HG02970 (cell line): ENCODE results near the gene RRAGB.
"Not testable (repeated sequence)": the region's sequence is repeated elsewhere in the genome, so short reads cannot be mapped to it uniquely, and the experiment has no call there.

Source experiments
- ATAC-seq: cut with Tn5 transposase; IDR thresholded peaks from one replicate; pipeline ENCODE4 v1.9.1; 2021; ENCODE audit warnings: mild to moderate bottlenecking, moderate library complexity, moderate number of reproducible peaks; ENCODE audit not compliant: unreplicated experiment, low FRiP score

RRAGB gene, protein sequence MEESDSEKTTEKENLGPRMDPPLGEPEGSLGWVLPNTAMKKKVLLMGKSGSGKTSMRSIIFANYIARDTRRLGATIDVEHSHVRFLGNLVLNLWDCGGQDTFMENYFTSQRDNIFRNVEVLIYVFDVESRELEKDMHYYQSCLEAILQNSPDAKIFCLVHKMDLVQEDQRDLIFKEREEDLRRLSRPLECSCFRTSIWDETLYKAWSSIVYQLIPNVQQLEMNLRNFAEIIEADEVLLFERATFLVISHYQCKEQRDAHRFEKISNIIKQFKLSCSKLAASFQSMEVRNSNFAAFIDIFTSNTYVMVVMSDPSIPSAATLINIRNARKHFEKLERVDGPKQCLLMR

DNA sequence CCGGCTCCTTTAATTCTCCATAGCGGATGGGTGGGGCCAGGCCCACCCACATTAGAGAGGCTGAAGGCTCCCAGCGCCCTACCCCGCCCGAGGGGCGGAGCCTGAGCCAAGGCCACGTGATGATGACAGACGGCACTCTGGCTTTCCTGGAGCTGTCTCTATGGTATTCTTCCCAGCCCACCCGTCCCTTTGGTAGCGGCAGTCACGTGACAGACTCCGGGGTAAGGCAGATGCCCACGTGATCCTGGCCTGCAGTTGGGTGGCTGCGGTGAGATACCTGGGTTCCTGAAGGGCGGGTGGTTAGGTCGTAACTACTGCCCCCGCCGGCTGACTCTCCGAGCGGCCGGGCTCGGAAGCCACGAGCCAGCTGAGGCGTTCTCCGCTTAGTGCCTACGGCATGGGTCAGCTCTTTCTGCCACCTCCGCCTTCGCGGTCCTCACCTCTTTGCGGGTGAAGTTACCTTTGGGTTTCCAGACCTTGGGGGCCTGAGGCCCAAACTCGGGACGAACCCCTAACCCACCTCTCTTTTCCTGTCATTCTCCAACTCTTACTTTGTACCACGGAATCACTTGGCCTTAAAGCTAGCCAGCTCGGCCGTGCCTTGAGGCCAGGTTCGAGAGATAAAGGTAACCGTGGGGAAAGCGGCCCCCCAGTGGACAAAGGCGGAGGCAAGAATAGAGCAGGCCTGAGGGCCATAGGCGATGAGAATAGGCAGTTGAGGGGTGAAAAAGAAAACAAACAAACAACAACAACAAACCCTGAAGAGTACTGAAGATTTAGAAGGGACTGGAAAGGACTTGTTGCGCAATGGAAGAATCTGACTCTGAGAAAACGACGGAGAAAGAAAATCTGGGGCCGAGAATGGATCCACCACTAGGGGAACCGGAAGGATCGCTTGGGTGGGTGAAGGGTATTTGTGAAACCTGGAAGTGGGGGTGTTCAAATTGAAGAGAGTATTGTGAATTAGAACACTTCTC lies at the start of gene RRAGB:
TSS of gene RRAGB (plus strand) at position 229 of the 977 bp plus-strand sequence. CDS start at position 808, 579 bp downstream.
- ATAC-seq: peak; percentile 96

DNA sequence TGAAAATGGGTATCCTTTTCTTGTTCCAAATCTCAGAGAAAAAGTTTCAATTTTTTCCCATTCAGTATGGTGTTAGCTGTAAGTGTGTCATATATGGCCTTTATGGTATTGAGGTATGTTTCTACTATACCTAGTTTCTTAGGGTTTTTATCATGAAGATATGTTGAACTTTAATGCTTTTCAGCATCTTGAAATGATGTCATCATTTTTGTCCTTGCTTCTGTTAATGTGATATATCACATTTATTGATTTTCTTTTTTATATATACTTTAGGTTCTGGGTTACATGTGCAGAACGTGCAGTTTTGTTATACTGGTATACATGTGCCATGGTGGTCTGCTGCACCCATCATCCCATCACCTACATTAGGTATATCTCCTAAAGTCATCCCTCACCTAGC lies 49.5 kb upstream of the RRAGB start:
- no peak for ATAC-seq

DNA sequence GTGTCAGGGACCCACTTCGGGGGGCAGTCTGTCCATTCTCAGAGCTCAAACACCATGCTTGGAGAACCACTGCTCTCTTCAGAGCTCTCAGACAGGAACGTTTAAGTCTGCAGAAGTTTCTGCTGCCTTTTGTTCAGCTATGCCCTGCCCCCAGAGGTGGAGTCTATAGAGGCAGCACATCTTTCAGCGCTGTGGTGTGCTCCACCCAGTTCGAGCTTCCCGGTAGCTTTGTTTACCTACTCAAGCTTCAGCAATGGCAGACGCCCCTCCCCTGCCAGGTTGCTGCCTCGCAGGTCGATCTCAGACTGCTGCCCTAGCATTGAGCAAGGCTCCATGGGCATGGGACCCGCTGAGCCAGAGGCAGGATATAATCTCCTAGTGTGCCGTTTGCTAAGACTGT lies 29.0 kb upstream of the RRAGB start:
- not testable (repeated sequence) for ATAC-seq

DNA sequence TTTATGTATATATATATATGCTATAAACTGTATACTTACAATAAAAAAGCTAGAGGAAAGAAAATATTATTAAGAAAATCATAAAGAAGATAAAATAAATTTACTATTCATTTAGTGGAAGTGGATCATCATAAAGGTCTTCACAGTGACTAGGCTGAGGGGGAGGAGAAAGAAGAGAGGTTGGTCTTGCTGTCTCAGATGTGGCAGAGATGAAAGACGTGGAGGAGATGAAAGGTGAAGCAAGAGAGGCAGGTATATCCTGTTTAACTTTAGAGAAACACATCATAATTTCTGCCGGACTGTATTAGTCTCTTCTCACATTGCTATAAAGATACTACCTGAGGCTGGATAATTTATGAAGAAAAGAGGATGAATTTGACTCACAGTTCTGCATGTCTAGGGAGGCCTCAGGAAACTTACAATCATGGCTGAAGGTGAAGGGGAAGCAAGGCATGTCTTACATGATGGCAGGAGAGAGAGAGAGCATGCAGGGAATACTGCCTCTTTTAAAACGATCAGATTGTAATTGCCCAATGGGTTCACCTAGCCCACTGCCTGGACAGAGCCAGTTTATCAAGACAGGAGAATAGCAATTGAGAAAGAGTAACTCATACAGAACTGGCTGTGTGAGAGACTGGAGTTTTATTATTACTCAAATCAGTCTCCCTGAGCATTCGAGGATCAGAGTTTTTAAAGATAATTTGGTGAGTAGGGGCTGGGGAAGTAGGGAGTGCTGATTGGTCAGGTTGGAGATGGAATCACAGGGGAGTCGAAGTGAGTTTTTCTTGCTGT lies 22.1 kb upstream of the RRAGB start:
- no peak for ATAC-seq

DNA sequence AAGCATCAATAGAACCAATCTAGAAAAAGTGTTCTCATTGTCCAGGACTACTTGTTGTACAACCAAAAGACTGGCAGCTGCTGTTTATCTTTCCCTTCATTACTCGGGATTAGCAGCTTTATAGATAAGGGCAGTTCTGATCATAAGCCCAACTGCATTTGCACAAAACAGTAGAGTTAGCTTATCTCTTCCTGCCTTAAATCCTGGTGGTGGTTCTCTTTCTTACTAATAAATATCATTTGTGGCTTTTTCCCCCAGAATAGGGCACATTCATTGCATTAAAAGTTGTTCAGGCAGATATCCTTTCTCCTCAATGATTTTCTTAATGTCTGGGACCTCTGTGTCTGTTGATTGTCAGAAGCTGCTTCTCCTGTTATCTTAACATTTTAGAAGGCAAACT lies 20.2 kb upstream of the RRAGB start:
- no peak for ATAC-seq

DNA sequence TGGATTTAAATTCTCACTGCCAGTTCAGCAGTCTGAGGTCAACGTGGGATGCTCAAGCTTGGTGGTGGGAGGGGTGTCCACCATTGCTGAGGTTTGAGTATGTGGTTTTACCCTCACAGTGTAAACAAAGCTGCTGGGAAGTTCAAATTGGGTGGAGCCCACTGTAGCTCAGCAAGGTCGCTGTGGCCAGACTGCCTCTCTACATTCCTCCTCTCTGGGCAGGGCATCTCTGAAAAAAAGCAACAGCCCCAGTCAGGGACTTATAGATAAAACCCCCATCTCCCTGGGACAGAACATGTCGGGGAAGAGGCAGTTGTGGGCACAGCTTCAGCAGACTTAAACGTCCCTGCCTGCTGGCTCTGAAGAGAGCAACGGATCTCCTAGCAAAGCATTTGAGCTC lies 14.9 kb upstream of the RRAGB start:
- ATAC-seq: no peak

DNA sequence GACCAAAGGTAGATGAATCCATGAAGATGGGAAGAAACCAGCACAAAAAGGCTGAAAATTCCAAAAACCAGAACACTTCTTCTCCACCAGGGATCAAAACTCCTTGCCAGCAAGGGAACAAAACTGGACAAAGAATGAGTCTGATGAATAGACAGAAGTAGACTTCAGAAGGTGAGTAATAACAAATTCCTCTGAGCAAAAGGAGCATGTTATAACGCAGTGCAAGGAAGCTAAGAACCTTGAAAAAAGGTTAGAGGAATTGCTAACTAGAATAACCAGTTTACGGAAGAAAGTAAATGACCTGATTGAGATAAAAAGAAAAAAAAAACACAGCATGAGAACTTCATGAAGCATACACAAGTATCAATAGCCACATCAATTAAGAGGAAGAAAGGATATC lies 14.1 kb upstream of the RRAGB start:
- ATAC-seq: not testable (repeated sequence)

DNA sequence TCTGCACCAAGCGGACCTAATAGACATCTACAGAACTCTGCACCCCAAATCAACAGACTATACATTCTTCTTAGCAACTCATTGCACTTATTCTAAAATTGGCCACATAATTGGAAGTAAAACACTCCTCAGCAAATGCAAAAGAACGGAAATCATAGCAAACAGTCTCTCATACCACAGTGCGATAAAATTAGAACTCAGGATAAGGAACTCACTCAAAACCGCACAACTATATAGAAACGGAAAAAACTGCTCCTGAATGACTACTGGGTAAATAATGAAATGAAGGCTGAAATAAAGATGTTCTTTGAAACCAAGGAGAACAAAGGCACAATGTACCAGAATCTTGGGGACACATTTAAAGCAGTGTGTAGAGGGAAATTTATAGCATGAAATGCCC lies 12.5 kb upstream of the RRAGB start:
- not testable (repeated sequence) for ATAC-seq

DNA sequence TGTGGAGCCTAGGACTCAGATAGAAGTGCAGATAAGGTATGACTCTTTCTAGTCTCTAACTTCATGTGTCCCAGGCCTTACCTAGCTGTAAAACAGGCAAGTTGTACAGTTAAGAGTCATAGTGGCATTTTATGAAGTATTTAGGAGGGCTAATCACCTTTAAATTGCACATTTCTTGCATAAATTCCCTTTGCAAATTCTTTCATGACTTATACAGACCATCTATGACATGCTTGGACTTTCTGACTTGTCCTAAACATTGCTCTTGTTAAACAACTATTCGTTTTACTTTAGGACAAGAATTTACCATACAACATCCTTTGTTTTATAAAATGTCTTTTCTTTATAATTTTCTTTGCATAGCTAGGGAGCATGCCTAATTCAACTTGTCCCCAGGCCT lies 7.8 kb upstream of the RRAGB start:
- ATAC-seq: no peak

DNA sequence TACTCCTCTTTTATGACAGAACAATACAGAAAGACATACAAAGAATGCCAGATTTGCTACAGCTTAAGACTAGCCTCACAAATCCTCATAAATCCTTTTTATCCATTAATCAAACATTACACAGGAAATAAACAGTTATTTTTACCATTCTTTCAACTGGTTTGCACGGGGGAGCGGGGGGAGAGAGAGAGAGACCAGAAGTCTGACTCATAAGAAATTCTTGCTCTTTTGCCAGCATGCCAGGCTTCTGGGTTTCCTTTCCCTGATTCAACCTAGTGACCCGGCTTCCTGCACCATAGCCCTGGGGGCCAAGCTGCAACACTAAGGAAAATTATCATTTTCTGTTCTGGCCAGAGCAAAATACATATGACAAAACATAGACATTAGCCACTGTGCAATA lies 6.8 kb upstream of the RRAGB start:
- no peak for ATAC-seq

DNA sequence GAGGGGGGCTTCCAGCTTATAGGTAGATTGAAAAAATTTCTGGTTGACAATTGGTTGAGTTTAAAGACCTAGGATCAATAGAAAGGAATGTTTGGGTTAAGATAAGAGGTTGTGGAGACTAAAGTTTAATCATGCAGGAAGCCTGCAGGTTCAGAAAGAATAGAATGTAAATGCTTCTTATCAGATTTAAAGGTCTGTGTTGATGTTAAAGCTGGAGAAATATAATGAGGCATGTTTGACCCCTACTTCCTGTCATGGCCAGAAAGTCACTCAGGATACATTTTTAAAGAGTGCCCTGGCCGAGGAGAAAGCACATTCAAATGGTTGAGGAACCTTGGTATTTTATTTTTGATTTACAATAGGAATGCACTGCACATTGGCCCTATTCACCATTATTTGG lies 3.9 kb upstream of the RRAGB start:
- no peak for ATAC-seq

DNA sequence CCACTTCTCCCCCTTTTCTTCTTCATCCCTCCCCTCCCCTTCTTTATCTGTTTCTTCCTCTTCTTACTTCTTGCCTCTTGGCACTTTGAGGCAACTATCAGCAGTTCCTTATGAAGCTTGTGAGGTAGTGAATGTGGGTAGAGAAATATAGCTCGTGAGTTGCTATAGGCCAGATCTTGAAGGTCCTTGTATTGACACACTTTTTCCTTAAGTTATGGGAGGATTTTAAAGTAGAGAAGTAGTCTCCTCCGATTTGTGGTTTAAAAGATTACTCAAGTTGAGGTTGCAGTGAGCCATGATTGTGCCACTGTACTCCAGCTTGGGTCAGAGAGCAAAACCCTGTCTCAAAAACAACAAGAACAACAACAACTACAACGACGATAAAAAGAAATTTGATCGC lies 3.4 kb upstream of the RRAGB start:
- ATAC-seq: no peak

DNA sequence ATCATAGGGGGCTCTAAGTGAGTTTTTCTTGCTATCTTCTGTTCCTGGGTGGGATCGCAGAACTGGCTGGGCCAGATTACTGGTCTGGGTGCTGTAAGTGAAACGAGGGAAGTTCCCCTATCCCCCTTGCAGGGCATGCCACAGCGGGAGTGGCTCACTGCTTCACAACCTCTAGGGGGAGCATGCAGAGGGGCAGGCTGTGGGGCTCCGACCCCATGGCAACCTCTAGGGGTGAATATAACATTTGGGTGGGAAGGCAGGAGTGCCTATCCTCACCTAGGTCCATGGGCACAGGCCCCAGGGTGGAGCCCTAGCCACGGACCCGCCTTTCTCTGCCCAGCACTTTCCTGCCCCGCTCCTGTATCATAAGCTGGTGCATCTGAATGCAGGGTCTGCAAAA lies 1.7 kb upstream of the RRAGB start:
- no peak for ATAC-seq

DNA sequence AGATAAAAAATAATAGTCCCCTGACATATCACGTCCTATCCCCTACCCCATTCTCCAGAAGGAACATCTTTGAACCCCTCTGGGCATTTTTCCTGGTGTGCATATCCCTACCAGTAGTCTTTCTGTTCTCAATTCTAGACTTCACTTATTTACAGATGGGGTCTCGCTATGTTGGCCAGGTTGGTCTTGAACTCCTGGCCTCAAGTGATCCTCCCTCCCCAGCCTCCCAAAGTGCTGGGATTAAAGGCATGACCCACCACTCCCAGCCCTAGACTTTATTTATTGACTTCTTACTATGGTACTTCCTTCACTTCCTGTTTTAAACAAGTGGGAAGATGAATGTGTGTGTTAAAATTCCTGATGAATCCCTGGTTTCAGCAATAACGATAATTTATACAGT lies 612 bp upstream of the RRAGB start:
- no peak for ATAC-seq

DNA sequence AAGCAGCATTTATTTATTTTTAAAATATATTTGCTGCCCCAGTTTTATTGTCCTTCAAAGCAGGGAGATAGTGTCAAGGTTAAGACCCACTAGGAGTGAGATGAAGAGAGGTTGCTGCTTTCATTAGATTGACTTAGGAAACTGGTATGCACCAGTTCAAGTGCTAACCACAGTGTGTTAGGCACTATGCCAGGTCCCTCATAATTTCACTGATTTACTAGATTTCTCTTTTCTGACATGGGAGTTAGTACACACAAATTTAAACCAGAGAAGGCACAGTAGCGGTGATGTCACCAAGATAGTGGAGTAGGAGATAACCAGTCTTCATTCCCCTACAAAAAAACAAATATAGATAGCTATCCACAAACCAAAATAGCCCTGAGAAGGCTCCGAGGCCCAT lies 14.3 kb downstream of the RRAGB start:
- ATAC-seq: no peak

DNA sequence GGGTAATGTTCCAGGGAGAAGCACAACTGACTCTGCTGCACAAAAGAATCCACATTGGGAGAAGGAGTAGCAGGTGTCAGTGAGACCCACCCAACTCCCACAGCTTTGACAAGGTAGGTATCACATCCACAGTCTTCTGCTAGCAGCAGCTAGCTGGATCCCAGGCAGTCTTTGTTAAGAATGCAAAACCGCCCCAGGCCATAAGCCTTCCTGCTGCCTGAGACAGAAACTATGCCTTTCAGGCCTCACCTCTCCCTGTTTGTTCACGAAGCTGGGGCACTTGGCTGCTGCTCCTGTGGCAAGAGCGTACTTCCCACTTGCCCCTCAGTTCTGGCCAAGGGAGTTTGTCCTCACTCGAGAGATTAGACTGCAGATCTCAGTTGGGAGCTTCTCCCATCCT lies 21.4 kb downstream of the RRAGB start:
- ATAC-seq: no peak

DNA sequence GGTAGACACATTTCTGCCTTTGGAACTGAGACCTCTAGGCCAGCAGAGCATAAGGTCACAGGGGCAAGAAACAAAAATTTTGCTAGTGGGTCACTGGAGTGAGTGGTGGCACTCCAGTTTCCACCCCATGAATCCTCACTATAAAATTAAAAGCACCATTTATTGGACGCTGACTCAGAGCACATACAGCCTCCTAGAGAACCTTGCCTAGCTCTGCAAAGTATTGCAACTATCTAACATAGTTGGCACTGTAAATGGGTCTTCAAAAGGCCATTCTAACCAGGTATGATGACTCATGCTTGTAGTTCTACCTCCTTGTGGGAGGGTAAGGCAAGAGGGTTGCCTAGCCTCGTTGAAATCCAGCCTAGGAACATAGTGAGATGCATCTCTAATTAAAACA lies 25.1 kb downstream of the RRAGB start:
- ATAC-seq: no peak

DNA sequence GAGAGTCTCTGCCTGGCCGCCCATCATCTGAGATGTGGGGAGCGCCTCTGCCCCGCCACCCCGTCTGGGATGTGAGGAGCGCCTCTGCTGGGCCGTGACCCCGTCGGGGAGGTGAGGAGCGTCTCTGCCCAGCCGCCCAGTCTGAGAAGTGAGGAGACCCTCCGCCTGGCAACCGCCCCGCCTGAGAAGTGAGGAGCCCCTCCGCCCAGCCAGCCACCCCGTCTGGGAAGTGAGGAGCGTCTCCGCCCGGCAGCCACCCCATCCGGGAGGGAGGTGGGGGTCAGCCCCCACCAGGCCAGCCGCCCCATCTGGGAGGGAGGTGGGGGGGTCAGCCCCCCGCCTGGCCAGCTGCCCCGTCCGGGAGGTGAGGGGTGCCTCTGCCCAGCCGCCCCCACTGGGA lies 30.9 kb downstream of the RRAGB start:
- not testable (repeated sequence) for ATAC-seq

DNA sequence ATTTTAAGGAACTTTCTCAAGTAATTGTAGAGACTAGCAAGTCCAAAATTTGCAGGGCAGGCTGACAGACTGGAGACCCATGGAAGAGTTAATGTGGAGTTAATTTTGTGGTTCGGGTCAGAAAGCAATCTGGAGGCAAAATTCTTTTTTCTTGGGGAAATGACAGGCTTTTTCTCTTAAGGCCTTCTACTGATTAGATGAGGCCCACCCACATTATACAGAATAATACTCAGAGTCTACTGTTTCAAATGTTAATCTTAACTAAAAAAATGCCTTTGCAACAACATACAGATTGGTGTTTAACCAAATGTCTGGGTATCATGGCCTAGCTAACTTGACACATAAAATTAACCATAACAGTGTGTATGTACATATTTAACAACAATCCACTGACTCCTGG lies 32.7 kb downstream of the RRAGB start:
- ATAC-seq: no peak

DNA sequence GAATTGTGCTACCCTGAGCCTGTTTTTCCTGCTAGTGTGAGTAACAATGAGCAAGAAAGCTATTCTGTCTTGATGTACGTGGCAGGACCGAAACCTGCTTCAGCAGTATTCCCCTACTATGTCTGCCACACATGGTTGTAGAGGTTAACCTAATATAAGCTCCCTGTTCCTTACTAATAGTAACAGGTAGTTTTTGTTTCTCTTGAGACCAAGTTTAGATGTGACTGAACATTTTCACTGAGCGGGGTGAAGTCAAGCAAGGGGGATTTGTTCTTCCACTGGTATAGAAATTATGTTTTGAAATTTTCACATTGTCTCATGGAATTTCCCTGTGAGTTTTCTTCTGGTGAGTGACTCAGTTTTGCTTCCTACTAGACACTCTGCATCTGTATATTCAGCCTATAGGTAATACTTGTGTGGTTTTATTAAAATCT lies 37.3 kb downstream of the RRAGB start:
- no peak for ATAC-seq

DNA sequence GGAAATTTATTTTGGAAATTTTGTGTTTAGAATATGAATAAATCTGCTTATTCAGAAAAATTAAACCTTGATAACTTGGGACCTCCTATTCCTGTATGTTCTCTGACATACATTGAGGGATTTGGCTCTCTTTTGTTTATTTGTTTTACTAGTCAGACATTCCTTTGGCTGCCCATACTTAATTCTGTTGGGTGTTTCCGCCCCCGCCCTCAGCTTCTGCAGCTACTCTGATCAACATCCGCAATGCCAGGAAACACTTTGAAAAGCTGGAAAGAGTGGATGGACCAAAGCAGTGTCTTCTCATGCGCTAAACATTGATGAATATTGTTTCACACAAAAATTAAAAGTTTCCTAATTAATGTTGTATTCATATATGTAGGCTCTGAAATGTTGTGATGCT lies 40.5 kb downstream of the RRAGB start:
- no peak for ATAC-seq
